CD4-positive, alpha-beta T cell (primary cell): ENCODE data around the gene RSRC1. TPM values are rescaled to one million over a fixed set of nuclear protein-coding genes. Genes with fewer than 3 reads are reported as not detected.

Experiments
- ATAC-seq: fragments of 200-7000 bp; cut with Tn5 transposase; one replicate; pipeline ENCODE4 v1.10.0; 2022; ENCODE audit warnings: mild to moderate bottlenecking; ENCODE audit not compliant: poor library complexity
- CTCF ChIA-PET: fragments of 350-600 bp; sonication (Branson Sonifier 250); formaldehyde crosslinking; loops from one replicate; lab custom pipeline; 2021; ENCODE audit warnings: antibody characterized with exemption, inconsistent platforms; lab: Charles Lee
- POLR2A ChIA-PET: fragments of 350-600 bp; sonication (Branson Sonifier 250); formaldehyde crosslinking; loops from one replicate; lab custom pipeline; 2021; ENCODE audit warnings: antibody characterized with exemption, inconsistent platforms; lab: Charles Lee
- DNase-seq, 14 experiments: peaks; one replicate each; pipeline ENCODE4 v3.0.0-alpha.2; 2013 to 2020; ENCODE audit warnings: mixed read lengths in 2 of 14
- H3K27ac ChIP-seq, 2 donors: one replicate each; pipeline versions ENCODE4 v1.5.1 to v1.7.0; 2013; ENCODE audit warnings: low read length in 2 of 2, low read depth in 1 of 2, mild to moderate bottlenecking in 1 of 2
- H3K27me3 ChIP-seq, 2 experiments: 1 replicate in 1 of 2; 2 replicates in 1 of 2; pipeline versions ENCODE4 v1.6.1 to v1.7.0; 2013; ENCODE audit warnings: low read length in 2 of 2, control low read depth in 1 of 2, mild to moderate bottlenecking in 1 of 2, moderate library complexity in 1 of 2; ENCODE audit not compliant: insufficient read depth in 2 of 2, control insufficient read depth in 1 of 2
- H3K36me3 ChIP-seq: one replicate; pipeline ENCODE4 v1.6.1; 2013; ENCODE audit warnings: low read length, control low read depth; ENCODE audit not compliant: insufficient read depth
- H3K4me1 ChIP-seq: one replicate; pipeline ENCODE4 v1.6.1; 2013; ENCODE audit warnings: low read length, control low read depth; ENCODE audit not compliant: insufficient read depth
- H3K4me3 ChIP-seq: one replicate; pipeline ENCODE4 v1.5.1; 2013; ENCODE audit warnings: mild to moderate bottlenecking, low read length, moderate library complexity
- H3K9me3 ChIP-seq, 2 experiments: 1 replicate in 1 of 2; 2 replicates in 1 of 2; pipeline versions ENCODE4 v1.6.1 to v1.7.0; 2013; ENCODE audit warnings: low read length in 2 of 2, mild to moderate bottlenecking in 2 of 2, control low read depth in 1 of 2, moderate library complexity in 1 of 2; ENCODE audit not compliant: control insufficient read depth in 1 of 2, insufficient read depth in 1 of 2
- H3K27ac Mint-ChIP-seq: one replicate; pipeline ENCODE4 v1.8.0; 2020; ENCODE audit warnings: mixed read lengths
- H3K27me3 Mint-ChIP-seq: one replicate; pipeline ENCODE4 v1.8.0; 2021; ENCODE audit warnings: mixed read lengths
- H3K36me3 Mint-ChIP-seq: one replicate; pipeline ENCODE4 v1.8.0; 2021; ENCODE audit warnings: low read depth, mixed read lengths
- H3K4me1 Mint-ChIP-seq: one replicate; pipeline ENCODE4 v1.8.0; 2021; ENCODE audit warnings: low read depth, mixed read lengths
- H3K4me3 Mint-ChIP-seq: one replicate; pipeline ENCODE4 v1.8.0; 2020; ENCODE audit warnings: mild to moderate bottlenecking, mixed read lengths
- H3K9me3 Mint-ChIP-seq: one replicate; pipeline ENCODE4 v1.8.0; 2020; ENCODE audit warnings: mixed read lengths
- CTCF ChIP-seq: fragments of 200-600 bp; IDR thresholded peaks from one replicate; pipeline ENCODE4 v1.8.0; 2022; ENCODE audit warnings: antibody characterized with exemption, mild to moderate bottlenecking
- intact Hi-C, 2 experiments: fragments of 100-400 bp; cut with DNase I in 1 of 2; cut with micrococcal nuclease in 1 of 2; formaldehyde crosslinking; loops; one replicate each; pipeline versions ENCODE4 v1.15.1 to v1.9.0; 2023 to 2025; cut with DNase I, micrococcal nuclease
- total RNA-seq, 174 experiments: library from RNA in 2 of 174; stranded (reverse) in 2 of 174; gene quantifications; one replicate each; pipeline ENCODE4 v1.2.3 and lab custom pipeline; 2021 to 2026

Gene RSRC1
- total RNA-seq, 2 experiments from 2014 or later, result 22.3 to 24.6 TPM

- Mint-ChIP-seq H3K27me3 (no peaks in the 10 kb centered on the region), H3K36me3 (peaks cover 72% of the 10 kb centered on the region), H3K4me1 (no peaks in the 10 kb centered on the region), H3K9me3 (peaks cover 4% of the 10 kb centered on the region), H3K4me3 (no peak overlapping the region), H3K27ac (no peak overlapping the region)
- no peak overlapping the region for H3K4me3 ChIP-seq
- H3K4me1 ChIP-seq, result no peaks in the 10 kb centered on the region
- DNase-seq (no peak), ATAC-seq (no peak)
- H3K27ac ChIP-seq, result no peak overlapping the region
- no peaks in the 10 kb centered on the region for H3K36me3 ChIP-seq
- POLR2A ChIA-PET, result no interaction called here
- no peaks in the 10 kb centered on the region for H3K27me3 ChIP-seq
- peaks cover 0 to 11% of the 10 kb centered on the region in 2 experiments for H3K9me3 ChIP-seq
- TF ChIP-seq CTCF, result no peak
- CTCF ChIA-PET, result no interaction called here
- intact Hi-C loops, result no loop called here
Measured at GRCh38 chr3:158279609-158280008, 169.7 kb downstream of the RSRC1 start.

DNA sequence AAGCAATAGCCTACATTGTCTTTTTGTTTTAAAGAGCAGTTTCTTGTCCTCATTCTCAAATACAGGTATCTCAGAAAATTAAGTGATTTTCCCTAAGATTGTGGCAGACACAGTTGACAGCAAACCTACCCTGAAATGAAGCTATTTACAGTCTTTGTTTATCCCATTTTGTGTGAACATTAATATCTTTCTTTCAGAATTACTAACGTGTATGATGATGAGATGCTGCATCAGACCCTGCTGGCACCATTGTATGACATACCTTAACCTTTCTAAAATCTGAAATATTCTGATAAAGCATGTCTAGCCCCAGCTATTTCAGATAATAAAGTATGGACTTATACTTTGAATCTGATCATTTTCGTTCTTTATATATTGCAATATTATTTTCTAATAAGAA lies 185.9 kb downstream of the RSRC1 start:
- no peak overlapping the region for H3K4me3 Mint-ChIP-seq
- no peaks in the 10 kb centered on the region for H3K27me3 ChIP-seq
- H3K27me3 Mint-ChIP-seq, result no peaks in the 10 kb centered on the region
- ATAC-seq (no peak), DNase-seq (no peak)
- no peak for TF ChIP-seq CTCF
- POLR2A ChIA-PET, result no interaction called here
- peaks cover 4% of the 10 kb centered on the region for H3K36me3 Mint-ChIP-seq
- peaks cover 4% of the 10 kb centered on the region for H3K36me3 ChIP-seq
- no peak overlapping the region for H3K27ac Mint-ChIP-seq
- CTCF ChIA-PET, result no interaction called here
- H3K4me1 ChIP-seq, result no peaks in the 10 kb centered on the region
- no peaks in the 10 kb centered on the region for H3K4me1 Mint-ChIP-seq
- H3K9me3 Mint-ChIP-seq, result no peaks in the 10 kb centered on the region
- intact Hi-C loops, result no loop called here
- H3K4me3 ChIP-seq, result no peak overlapping the region
- no peaks in the 10 kb centered on the region for H3K9me3 ChIP-seq
- H3K27ac ChIP-seq, result no peak overlapping the region

DNA sequence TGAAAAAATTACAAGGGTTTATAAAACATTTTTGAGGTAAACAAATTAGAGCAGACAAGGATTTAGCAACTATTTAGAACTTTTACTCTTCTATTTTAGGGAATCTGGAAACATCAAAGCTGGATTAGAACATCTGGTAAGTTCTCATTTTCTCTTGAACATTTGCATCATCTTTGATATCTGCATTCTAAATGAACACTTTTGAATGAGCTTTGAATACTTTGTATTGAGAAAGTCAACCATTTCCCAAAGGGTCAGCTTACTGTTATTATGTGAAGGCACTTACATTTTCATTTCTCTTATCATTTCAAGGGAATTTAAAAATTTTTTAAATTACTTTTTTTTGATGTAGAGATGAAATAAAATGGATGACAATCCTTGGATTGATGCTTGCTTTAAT lies 188.1 kb downstream of the RSRC1 start:
- ChIA-PET CTCF (no interaction called here), POLR2A (no interaction called here)
- Mint-ChIP-seq H3K4me1 (no peaks in the 10 kb centered on the region), H3K4me3 (no peak overlapping the region), H3K36me3 (peaks cover 5% of the 10 kb centered on the region), H3K27me3 (no peaks in the 10 kb centered on the region), H3K9me3 (no peaks in the 10 kb centered on the region), H3K27ac (no peak overlapping the region)
- ATAC-seq (no peak), DNase-seq (no peak)
- H3K27ac ChIP-seq, result no peak overlapping the region
- no peak for TF ChIP-seq CTCF
- H3K27me3 ChIP-seq, result no peaks in the 10 kb centered on the region
- H3K4me3 ChIP-seq, result no peak overlapping the region
- H3K36me3 ChIP-seq, result no peaks in the 10 kb centered on the region
- H3K4me1 ChIP-seq, result no peaks in the 10 kb centered on the region
- no peaks in the 10 kb centered on the region for H3K9me3 ChIP-seq
- intact Hi-C loops, result no loop called here
